CD4-positive, alpha-beta T cell treated with Interleukin-17A for 1 hour (primary cell): ENCODE results near the gene PRIM2.
A peak's percentile ranks its signal among the peaks of the same experiment; 100 is the strongest.
"Not testable (repeated sequence)": the region's sequence is repeated elsewhere in the genome, so short reads cannot be mapped to it uniquely, and the experiment has no call there.

Experiments
- DNase-seq: peaks from one replicate; pipeline ENCODE4 v3.0.0-alpha.2; 2020

PRIM2 gene

DNA sequence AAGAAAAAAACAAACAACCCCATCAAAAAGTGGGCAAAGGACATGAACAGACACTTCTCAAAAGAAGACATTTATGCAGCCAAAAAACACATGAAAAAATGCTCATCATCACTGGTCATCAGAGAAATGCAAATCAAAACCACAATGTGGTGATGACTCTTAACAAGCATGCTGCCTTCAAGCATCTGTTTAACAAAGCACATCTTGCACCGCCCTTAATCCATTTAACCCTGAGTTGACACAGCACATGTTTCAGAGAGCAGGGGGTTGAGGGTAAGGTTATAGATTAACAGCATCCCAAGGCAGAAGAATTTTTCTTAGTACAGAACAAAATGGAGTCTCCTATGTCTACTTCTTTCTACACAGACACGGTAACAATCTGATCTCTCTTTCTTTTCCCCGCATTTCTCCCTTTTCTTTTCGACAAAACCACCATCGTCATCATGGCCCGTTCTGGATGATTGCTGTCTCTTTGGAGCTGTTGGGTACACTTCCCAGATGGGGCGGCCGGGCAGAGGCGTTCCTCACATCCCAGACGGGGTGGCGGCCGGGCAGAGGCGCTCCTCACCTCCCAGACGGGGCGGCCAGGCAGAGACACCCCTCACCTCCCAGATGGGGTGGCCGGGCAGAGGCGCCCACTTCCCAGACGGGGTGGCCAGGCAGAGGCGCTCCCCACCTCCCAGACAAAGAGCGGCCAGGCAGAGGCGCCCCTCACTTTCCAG is 7.2 kb upstream of the PRIM2 start:
- not testable (repeated sequence) for DNase-seq

DNA sequence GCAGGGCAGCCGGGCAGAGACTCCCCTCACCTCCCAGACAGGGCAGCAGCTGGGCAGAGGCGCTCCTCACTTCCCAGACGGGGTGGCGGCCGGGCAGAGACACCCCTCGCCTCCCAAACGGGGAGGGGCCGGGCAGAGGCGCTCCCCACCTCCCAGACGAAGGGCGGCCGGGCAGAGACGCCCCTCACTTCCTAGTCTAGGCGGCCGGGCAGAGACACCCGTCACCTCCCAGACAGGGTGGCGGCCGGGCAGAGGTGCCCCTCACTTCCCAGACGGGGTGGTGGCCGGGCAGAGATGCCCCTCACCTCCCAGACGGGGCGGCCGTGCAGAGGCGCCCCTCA is 6.6 kb upstream of the PRIM2 start:
- no peak for DNase-seq

DNA sequence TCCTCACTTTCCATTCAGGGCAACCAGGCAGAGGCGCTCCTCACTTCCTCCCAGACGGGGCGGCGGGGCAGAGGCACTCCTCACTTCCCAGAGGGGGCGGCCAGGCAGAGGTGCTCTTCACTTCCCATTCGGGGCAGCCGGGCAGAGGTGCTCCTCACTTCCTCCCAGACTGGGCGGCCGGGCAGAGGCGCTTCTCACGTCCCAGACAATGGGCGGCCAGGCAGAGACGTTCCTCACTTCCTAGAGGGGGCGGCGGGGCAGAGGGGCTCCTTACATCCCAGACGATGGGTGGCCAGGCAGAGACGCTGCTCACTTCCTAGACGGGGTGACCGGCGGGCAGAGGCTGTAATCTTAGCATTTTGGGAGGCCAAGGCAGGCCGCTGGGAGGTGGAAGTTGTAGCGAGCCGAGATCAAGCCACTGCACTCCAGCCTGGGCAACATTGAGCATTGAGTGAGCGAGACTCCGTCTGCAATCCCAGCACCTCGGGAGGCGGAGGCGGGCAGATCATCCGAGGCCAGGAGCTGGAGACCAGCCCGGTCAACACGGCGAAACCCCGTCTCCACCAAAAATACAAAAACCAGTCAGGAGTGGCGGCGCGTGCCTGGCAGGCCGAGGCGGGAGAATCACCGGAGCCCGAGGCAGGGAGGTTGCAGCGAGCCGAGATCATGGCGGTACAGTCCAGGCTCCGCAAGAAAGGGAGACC is 6.0 kb upstream of the PRIM2 start:
- not testable (repeated sequence) for DNase-seq

DNA sequence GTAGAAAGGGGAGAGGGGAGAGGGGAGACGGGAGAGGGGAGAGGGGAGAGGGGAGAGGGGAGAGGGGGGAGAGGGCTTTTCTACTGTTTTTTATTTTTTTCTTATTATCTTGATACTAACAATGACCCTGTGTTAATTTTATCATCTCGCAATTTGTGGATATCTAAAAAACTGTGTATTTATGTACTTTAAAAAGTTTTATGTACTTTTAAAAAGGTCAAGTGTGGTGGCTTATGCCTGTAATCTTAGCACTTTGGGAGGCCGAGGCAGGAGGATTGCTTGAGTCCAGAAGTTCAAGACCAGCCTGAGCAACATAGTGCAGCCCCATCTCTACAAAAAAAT is 5.5 kb upstream of the PRIM2 start:
- DNase-seq = no peak

DNA sequence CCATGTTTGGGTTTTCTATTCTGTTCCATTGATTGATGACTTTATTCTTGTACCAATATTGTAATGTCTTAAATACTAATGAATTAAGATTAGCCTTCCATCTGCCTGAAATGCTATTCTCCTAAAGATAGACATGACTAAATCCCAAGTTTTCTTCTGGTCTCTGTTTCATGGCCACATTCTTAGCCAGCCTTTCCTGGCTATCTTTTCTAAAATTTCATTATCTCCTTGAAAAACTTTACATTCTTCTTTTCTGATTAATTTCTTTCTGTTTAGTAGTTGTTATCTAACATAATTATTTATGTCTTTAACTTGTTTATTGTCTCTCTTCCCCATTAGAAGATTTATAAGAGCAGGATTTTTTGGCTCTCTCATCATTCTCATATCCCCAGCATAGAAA is 4.4 kb upstream of the PRIM2 start:
- no peak for DNase-seq

DNA sequence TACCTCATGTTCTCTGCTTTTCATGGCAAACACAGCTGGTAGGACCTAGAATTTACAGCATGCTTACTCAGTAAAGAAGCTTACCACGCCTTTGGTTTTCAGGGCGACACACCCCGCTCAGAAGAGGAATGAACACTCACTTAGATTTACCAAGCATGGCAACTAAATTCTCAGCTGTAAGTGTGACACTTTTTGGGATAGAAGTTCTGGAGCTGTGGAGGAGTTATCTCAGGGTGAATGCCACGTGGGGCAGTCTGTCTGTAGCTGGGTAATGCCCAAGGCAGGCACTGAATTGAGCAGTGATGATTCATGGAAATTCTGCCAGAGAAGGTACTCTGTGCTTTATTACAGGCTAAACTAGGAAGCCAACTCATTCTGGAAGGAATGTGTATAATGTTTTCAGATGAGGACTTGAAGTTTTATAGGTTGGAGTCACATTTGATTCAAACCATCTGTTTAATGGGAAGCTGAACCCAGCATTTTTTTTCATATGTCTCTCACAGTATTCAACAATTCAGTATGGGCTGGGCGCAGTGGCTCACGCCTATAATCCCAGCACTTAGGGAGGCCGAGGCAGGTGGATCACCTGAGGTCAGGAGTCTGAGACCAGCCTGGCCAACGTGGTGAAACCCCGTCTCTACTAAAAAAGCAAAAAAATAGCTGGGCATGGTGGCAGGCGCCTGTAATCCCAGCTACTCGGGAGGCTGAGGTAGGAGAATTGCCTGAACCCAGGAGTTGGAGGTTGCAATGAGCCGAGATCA is 3.5 kb upstream of the PRIM2 start:
- no peak for DNase-seq

DNA sequence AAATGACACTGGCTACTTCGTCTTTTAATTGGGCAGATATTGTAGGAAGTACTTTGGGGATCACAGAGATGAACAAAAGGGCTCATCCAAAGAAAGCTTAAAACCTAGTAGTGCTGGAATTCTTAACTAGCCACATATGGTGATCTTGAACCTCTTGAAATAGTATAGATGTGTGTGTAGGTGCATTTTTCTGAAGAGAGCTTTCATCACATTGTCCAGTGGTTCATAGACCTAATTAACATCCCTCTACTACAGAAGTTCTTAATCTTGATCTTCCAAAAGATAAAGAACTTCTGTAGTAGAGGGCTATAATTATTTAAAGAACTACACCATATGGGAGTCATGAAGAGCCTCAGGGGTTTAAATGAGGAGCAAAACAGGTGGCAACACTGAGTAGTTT is 2.3 kb upstream of the PRIM2 start:
- no peak for DNase-seq

DNA sequence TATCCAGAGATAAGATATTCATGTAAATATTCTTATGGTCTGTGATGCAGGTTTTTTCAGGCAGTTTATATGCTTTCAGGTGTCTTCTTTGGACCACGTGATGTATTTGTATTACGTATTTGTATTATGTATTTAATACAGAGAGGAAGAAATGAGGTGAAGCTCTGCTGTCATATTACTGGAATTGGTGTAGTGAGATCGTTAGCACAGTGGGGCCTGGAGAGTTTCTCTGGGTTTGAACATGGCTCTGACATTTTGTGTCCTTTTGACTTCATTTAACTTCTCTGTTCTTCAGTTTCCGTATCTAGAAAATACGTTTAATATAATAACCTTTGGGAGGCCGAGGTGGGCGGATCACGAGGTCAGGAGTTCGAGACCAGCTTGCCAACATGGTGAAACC is 1.6 kb upstream of the PRIM2 start:
- DNase-seq = no peak

DNA sequence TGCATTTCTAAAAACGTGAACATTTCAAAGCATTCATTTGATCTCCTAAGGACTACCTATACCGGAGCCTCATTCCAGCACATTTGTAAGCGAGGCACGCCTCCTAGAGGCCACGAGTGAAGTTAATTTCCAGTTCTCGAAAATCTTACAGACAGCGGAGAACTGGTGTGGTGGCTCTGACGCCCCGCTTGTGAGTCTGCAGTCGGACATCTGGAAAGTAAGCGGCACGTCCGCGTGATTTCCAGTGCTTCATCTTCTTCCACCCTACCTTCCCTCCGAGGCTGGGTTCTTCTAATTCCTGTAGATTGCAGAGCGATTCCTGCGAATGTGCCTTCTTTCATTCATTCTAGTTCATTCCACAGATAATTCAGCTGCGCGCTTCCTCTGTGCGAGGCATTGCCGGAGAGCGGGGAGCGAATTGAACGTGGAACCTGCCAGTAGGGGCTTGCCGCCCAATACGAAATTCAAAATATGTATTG is 810 bp upstream of the PRIM2 start:
- peak; percentile 82 for DNase-seq

DNA sequence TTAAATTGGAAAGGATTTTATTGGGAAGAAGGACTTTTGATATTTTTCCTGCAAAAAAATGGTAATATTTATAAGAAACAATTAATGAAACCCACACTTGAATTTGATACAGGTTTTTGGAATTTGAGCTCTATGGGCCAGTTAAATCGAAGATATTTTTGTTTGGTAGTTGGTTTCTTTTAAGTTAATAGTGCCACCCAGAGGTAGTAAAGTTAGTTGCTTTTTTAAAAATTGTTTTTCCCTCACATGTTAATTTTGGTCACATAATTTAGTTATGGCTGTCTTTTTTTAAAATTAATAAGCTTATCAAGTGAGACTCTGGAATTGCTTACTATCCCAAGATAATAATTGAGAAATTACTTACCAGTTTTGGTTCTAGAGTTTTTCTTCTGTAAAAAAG is 7.1 kb downstream of the PRIM2 start:
- peak; percentile 41 for DNase-seq

DNA sequence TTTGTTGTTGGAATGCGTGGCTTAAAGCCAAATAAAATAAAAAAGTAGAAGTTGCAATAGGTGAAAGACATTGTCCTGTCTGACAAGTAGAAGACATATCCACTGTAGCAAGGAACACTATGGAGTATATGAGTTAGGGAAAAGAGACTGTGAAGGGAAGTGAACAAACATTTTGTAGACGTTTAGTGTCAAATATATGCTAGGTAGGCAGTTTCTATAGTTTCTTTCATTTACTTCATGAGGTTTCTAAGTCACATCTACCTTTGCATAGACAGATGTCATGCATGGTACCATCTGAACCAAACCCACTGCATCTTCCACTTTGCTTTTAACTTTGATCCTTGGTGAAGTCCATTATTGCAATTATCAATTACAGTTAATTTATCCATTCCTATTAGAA is 9.9 kb downstream of the PRIM2 start:
- DNase-seq = no peak

DNA sequence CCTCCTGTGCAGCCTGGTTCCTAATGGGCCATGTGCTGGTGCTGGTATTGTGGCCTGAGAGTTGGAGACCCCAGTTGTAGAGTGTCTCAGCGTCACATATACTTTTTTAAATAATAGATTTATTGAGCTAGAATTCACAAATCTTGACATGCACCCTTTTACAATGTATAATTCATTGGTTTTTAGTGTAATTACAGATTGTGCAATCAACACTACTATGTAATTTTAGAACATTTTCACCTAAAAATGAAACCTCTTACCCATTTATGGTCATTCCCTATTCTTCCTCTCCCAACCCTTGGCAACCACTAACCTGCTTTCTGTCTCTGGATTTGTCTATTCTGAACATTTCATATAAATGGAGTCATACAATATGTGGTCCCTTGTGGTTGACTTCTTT is 10.6 kb downstream of the PRIM2 start:
- DNase-seq = no peak

DNA sequence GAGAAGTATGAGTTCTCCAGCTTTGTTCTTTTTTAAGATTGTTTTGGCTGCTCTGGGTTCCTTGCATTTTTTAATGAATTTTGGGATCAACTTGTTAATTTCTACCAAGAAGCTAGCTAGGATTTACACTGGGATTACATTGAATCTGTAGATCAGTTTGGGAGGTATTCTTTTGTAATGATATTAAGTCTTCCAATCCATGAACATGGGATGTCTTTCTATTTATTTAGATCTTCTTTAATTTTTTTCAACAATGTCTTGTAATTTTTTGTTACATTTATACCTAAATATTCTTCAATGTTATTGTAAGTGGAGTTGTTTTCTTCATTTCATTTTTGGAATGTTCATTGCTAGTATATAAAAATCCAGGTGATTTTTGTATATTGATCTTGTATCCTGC is 12.5 kb downstream of the PRIM2 start:
- DNase-seq = no peak

DNA sequence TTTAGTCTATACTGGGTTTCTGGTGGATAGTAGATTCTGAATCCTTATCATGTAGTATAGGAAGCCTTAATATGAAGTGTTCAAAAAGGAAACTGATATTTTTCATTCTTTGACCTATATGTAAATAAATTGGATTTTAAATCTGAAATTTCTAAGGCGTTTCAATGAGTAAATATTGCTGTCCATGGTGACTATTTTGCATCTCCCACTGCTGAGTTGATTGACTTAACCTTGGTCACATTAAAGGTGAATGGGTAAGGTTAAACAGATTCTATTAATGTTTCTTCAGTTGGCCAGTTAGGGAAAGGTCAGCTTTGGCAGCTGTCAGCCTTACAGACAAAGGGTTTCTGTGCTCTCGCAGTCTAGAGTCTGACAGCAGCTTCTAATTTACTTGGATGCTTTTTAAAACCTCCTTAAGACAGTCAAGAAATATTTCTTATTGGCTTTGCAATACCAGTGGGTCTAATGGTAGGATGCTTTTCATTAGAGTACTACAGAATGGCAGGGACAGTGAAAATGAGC is 24.8 kb downstream of the PRIM2 start:
- no peak for DNase-seq

DNA sequence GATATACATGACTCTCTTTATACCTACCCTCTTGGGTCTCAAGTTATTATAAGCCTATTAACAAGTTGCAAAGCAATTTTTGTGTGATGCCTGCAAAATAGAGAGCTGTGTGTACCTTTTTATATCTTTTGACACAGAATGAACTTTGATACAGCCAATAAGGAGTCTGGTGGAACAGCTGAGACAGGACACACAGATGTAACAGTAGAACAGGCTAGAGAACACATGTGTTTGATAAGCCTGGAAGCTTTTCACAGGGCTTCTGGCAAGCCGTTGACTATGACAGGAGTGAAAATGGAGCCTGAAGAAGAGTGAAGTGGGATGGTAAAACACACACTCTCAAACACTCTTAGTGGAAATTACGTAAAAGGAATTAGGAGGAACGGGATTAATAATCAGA is 25.9 kb downstream of the PRIM2 start:
- DNase-seq = not testable (repeated sequence)

DNA sequence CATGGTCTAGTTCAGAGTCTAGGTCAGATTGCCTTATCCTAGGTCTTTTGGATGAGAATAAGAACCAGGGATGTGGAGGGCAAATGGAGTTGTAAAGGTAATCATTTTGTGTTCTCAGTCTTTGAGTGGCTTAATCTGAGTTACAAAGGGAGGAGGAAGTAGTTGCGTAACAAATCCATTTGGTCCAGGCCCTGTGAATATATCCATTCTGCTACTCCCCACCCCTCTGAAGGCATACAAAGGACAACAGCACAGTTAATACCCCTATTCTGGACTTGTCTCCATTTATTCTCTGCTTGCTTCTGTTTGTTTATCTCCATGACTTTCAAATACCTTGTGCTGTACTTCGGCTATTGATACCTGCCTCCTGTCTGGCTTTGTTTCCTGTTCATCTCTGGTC is 29.3 kb downstream of the PRIM2 start:
- DNase-seq = not testable (repeated sequence)

DNA sequence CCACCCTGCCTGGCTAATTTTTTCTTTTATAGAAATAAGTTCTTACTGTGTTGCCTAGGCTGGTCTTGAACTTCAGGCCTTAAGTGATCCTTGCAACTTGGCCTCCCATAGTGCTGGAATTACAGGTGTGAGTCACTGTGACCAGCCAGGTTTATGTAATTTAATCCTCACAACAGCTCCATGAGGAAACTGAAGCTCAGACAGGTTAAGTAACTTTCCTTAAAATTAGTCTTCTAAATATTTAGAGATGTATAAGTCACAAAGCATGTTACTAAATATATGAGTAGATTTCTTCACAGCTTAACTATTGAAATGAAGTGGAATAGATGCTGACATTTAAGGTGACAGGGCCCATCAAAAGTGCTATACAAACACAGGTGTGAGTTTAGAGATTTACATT is 30.2 kb downstream of the PRIM2 start:
- not testable (repeated sequence) for DNase-seq

DNA sequence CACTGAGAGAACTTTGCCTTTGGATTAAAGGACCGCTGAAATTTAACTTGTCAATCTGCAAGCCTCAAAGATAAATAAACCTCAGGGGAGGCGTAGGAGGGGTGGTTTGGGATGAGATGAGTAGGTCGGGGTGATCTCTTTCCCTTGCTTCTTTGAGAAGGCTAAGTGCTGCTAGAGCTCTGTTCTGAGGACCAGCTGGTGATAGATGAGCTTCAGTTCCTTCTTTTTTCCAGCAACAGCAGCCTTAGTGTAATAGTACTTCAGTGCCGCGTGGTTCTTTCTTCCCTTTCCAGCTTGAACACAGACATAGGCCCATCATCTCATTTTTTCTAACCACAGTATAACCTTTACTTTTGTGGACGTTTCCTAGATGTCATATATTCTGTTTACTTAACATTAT is 33.0 kb downstream of the PRIM2 start:
- not testable (repeated sequence) for DNase-seq

DNA sequence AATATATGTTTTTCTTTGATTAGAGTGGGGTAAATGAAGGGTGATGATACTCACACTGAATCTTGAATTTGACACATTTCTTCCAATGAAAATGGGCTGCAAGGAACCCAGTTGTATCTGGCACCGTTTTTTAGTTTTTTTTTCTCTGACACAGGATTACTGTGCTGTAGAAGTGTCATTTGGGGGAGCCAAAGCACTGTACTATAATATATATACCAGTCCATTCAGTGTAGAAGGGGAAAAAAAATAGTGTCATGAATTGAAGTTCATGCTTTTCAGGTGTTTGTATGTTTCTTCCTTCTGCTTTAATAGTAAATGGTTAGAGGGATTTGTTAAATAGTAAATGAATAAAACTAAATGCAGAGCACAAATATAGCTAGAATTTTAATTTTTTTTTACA is 35.2 kb downstream of the PRIM2 start:
- DNase-seq = not testable (repeated sequence)

DNA sequence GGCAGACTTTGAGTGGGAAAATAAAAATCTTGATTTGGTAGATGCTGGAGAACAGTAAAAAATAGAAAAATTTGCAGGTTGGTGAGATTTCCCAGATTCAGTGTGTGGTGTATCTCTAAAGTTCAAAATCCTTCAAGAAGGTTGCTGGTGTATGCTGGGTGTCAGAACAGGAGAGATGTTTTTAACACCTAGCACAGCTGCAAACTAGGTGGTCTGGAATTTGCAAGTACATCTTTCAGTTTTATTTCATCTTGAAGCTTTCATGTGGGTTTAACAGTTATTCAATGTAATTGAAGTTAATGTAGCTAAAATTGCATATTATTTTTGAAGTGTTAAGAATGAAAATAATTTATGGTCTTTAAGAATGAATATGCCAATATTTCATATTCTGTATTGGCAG is 40.9 kb downstream of the PRIM2 start:
- peak; percentile 10 for DNase-seq

DNA sequence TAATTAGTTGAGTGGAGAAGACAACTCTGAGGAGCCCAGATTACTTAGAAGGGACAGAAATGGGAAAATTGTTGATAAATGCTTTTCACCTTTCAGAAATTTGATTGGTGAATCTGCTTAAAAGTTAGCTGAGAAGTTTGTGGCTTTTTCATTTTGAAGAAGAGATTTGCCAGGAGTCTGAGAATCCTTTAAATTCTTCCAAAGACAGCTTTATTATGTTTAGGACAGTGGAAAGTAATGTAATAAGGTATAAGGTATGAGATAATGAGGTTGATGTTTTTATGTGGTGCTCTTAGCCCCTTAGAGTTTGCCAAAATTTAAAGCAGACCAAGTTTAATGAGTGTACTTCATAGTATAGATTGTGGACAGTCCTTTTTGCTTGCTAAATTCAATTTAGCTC is 42.3 kb downstream of the PRIM2 start:
- not testable (repeated sequence) for DNase-seq

DNA sequence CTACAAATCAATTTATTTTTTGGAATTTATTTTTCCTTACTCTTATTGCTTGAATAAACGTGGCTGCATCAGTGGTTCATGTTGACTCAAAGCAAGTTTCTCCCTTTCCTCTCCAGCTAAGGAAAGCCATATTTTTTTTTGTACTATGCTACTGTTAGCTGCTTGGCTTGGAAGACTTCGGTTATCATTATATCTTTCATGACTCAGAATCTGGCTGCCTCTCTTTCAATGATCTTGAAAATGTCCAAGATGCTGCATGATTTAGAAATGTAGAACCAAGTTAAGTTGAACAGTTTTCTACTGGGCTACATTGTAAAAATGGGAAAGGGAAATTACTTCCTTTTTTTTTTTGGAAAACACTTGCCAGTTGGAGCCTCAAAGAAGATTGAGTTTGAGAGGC is 44.9 kb downstream of the PRIM2 start:
- DNase-seq = not testable (repeated sequence)

DNA sequence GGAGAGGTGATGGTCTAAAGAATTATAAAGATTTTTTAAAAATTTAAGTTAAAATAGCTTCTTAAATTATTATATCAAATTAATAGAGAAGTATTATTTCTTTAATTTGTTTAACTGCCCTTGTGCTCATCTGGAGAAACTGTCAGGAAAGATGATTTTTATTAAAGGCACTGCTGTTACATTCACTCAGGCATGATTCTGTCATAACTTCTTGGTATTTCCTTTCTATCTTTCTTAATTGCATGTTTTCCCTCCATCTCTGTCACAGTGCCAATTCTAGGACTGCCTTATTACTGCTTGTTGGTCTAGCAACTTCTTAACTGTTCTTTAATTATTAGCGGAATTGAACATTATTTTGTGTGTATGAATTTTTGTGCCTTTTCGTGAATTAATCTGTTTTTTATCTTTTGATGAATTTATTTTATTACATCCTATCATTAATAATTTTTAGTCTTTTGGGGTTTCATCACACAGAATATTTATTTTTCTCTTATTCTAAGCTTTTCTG is 47.7 kb downstream of the PRIM2 start:
- DNase-seq = not testable (repeated sequence)
